ENCODE measurements around the gene SERPINA1. TPM values are rescaled to one million over a fixed set of nuclear protein-coding genes. Genes with fewer than 3 reads are reported as not detected.
A peak's percentile ranks its signal among the peaks of the same experiment; 100 is the strongest.

The SERPINA1 gene
- total and polyA plus RNA-seq, 2 of the 13 experiments (the other 11 are each of a cell fraction or from before 2014, with no cell fraction given) = 3,266 to 11,015 TPM

- TF ChIP-seq HOXD1 (CRISPR knock-in tag; IDR thresholded peaks at IDR 0.05) (no peak), FOXA3 (CRISPR knock-in tag; IDR thresholded peaks at IDR 0.05) (0 out of 2 replicates have a peak, but pooled peaks have one; percentile 10), ZNF746 (CRISPR knock-in tag; IDR thresholded peaks at IDR 0.05) (no peak), SAP130 (CRISPR knock-in tag; IDR thresholded peaks at IDR 0.05; ENCODE audit: low read depth) (peak; percentile 38), ZNF317 (CRISPR knock-in tag; IDR thresholded peaks at IDR 0.05) (no peak), ZFX (CRISPR knock-in tag; IDR thresholded peaks at IDR 0.05; ENCODE audit: low read depth) (peak; percentile 46; the same call in 1 of the 2 replicates), AHR (CRISPR knock-in tag; IDR thresholded peaks at IDR 0.05) (no peak), ERF (CRISPR knock-in tag; IDR thresholded peaks at IDR 0.05) (peak; percentile 75; the same call in 1 of the 2 replicates)
- TF ChIP-seq, protein P1, sequence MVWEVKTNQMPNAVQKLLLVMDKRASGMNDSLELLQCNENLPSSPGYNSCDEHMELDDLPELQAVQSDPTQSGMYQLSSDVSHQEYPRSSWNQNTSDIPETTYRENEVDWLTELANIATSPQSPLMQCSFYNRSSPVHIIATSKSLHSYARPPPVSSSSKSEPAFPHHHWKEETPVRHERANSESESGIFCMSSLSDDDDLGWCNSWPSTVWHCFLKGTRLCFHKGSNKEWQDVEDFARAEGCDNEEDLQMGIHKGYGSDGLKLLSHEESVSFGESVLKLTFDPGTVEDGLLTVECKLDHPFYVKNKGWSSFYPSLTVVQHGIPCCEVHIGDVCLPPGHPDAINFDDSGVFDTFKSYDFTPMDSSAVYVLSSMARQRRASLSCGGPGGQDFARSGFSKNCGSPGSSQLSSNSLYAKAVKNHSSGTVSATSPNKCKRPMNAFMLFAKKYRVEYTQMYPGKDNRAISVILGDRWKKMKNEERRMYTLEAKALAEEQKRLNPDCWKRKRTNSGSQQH (CRISPR knock-in tag; IDR thresholded peaks at IDR 0.05; ENCODE audit: low read depth) = 0 out of 2 replicates have a peak, but pooled peaks have one; percentile 36
- TF ChIP-seq, protein P2, sequence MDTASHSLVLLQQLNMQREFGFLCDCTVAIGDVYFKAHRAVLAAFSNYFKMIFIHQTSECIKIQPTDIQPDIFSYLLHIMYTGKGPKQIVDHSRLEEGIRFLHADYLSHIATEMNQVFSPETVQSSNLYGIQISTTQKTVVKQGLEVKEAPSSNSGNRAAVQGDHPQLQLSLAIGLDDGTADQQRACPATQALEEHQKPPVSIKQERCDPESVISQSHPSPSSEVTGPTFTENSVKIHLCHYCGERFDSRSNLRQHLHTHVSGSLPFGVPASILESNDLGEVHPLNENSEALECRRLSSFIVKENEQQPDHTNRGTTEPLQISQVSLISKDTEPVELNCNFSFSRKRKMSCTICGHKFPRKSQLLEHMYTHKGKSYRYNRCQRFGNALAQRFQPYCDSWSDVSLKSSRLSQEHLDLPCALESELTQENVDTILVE (CRISPR knock-in tag; IDR thresholded peaks at IDR 0.05) = 0 out of 2 replicates have a peak, but pooled peaks have one; percentile 61
Measured at GRCh38 chr14:94412671-94413638, 24.6 kb upstream of the SERPINA1 start (continued).
